HG03565 (cell line): ENCODE data around the gene HDAC6.

Experiments used
- ATAC-seq: cut with Tn5 transposase; IDR thresholded peaks from one replicate; pipeline ENCODE4 v1.9.1; 2021; ENCODE audit warnings: mild to moderate bottlenecking, moderate library complexity; ENCODE audit not compliant: unreplicated experiment

Gene HDAC6

DNA sequence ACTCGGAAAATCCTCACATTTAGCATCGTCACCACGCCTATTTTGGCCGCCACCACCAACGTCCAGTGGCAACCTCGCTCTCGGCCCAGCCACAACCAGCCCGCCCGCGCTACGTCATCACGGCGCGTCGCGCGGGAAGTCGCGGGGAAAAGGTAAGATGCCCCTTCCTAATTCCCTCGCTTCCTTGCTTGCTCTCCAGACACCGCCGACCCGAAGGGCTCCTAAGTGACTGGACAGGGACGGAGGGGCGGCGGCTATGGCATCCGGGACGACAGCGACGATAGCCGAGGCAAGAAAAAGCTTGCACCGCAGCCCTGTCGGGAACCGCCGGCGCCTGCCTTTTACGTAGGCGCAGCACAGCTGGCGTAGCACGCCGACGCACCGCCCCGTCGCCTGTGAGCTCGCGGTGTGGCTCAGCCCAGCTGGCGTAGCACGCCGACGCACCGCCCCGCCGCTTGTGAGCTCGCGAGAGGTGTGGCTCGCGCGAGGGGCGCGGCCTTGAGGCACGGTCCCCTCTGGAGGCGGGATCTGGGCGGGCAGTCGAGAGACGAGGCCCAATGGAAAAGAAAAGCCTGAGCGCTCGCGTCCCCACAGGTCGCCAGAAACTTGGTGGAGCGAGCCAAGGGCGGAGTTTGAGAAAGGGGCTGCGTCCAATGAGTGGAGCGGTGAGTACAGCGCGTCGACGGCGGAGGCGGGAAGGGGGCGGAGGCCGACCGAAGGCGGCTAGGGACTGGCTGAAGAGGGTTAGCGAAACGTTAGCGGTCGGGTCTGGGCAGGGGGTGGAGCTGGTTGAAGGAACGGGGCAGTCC is at the start of gene HDAC6:
Gene HDAC6, plus strand, starts transcription at position 788 of the 809 bp plus-strand sequence. CDS start 626 bp downstream, outside the sequence.
- peak; percentile 81 for ATAC-seq

DNA sequence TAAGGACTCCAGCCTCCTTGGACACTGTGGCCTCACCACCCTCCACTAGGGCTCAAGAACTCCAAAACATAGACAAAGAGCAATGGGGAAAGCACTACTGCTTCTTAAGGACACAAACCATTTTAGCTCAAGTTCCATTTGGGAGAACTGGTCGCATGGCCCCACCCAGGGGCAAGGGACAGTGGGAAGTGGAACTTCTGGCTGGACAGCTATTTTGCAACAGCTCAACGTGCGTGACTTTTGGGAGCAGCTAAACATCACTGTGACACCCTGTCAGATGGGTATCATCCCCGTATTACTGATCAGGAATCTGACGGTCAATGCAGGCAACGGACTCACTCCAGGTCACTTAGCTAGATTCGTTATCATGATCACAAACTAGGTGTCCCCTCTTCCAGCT is 49.4 kb upstream of the HDAC6 start:
- ATAC-seq, result no peak

DNA sequence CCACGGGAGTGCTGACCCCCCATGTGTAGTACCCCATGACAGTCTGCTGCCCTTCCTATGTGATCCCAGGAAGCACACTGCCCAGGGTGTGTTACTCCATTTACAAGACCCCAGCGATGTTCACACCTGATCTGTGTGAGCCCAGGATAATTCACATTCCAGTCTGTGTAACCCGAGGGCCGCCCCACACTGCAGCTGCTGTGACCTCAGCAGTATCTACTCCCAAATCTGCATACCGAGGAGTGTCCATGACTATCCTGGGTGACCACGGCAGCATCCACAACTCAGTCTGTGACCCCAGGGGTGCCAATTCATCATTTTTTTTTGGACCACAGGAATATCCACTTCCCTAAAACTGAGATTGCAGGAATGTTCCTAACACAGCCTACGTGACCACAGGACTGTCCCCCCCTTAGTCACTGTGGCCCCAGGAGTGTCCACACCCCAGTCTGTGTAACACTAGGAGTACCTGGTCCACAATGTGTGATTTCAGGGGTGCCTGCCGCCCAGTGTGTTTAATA is 48.1 kb upstream of the HDAC6 start:
- no peak for ATAC-seq

DNA sequence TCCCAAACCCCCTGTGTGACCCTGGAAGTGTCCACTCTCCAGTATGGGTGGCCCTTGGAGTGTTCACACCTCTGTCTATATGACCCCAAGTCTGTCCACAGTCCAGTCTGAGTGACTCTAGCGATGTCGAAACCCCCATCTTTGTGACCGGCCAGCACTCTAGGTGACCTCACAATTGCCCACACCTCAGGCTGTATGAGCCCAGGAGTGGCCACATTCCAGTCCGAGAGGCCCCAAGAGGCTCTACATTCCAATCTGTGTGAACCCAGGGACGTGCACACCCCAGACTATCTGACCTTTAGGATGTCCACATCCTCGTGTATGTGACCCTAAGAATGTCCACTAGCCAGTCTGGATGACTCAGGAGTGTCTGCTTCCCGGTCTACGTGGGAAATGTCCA is 47.6 kb upstream of the HDAC6 start:
- ATAC-seq, result no peak

DNA sequence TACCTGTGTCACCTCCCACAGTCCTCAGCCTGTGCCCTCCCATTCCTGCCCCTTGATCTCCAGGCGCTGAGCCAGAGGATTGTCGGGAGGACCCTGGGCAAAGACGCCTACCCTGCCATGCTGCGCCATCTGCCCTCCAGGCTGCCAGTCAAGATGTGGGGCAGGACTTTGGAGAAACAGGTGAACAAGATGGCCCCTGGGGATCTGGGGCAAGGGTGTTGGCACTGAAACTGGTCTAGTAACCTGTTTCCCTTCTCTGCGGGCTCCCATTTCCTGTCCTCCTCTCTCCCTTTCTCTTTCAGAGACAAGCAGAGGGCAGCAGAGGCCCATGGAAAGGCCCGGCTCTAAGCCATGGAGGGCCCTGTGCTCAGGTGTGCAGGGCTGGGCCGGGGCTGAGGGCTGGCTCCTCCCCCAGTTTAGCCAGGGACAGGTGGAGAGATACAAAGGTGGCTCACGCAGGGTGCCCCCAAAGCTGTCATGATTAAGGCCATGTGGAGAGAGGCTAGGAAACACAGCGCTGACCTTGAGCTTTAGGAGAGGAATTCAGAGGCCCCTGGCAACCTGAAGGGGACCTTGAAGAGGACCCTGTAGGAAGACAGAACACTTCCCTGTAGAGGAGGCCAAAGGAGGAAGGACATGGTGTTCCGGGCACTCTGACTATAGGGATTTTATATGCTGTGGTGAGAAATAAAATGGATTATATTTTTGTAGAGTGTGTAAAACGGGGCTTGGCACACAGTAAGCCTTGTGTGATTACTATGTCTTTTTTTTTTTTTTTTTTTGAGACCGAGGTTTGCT is 40.0 kb upstream of the HDAC6 start, which contains the start of gene GLOD5:
Gene GLOD5, plus strand, starts transcription at position 74 of the 798 bp plus-strand sequence. Its CDS starts 44 bp downstream, at position 118.
- no peak for ATAC-seq

DNA sequence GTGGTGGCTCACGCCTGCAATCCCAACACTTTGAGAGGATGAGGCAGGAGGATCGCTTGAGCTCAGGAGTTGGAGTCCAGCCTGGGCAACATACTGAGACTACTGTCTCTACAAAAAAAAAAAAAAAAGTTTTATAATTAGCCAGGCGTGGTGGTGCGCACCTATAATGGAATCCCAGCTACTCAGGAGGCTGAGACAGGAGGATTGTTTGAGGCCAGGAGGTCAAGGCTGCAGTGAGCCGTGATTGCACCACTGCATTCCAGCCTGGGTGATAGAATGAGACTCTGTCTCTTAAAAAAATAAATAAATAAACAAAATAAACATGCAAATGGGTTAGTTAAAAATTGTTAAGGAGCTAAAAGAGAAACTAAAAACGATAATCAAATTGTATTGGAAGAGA is 32.6 kb upstream of the HDAC6 start:
- no peak for ATAC-seq

DNA sequence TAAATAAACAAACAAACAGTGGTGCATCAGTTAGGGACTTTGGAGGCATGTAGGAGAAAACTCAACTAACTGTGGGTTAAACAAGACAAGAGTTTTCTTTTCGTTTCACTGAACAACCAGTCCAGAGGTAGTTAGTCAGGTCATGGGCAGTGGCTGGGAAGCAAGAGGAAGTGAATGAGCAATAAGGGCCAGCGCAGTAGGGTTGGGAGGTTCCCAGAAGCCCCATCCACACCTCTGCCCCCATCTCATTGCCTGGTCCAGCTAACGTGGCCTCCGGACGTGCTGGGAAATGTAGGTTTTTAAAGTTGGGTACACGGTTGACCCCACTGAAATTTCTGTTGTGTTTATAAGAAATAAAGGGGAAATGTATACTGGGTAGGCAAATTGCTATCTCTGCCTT is 31.6 kb upstream of the HDAC6 start:
- ATAC-seq, result no peak

DNA sequence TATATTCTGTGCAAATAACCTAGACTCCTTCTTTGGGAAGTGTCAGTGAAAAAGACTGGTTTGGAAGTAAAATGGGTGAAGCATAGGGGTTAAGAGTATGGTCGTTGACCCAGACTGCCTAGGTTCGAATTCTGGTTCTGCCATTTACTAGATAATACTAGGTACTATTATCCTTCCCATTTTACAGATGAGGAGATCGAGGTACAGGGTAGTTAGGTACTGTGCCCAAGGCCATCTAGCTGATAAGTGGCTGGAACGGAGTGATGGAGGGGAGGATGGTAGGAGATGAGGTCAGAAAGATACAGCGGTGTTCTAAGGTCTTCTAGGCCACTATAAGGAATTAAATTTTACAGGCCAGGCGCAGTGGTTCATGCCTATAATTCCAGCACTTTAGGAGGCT is 29.3 kb upstream of the HDAC6 start:
- ATAC-seq, result no peak

DNA sequence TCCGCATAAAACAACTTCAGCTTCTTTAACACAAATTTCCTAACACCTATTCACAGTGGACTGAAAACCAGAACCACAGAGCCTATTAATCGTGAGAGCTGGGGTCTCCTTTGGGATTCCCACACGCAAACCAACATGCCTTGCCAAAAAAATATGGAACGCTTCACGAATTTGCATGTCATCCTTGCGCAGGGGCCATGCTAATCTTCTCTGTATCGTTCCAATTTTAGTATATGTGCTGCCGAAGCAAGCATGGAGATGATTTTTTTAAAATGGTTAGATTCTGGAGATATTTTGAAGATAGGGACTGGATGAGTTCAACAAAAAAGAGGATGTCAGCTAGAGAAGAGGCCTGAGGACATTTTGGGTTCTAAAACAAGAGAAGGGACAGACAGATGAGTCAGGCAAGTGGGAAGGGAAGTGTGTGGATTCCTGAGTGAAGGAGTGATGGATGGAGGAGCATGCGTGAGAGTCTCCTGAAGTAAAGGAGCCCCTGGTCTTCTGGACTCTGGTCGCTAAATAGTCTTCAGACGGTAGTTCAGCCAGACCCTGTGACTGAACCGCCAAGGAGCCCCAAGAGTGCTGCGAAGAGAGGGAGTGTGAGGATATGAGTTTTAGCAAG is 24.9 kb upstream of the HDAC6 start:
- ATAC-seq, result no peak

DNA sequence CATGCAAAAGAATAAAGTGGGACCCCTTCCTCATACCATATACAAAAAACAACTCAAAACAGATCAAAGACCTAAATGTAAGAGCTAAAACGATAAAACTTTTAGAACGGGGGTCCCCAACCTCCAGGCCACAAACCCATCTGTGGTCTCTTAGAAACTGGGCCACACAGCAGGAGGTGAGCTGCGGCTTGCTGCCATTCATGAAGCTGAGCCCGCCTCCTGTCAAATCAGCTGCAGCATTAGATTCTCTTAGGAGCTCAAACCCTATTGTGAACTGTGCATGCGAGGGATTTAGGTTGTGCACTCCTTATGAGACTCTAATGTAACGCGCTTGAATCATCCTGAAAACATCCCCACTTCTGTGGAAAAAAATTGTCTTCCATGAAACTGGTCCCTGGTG is 22.5 kb upstream of the HDAC6 start:
- no peak for ATAC-seq

DNA sequence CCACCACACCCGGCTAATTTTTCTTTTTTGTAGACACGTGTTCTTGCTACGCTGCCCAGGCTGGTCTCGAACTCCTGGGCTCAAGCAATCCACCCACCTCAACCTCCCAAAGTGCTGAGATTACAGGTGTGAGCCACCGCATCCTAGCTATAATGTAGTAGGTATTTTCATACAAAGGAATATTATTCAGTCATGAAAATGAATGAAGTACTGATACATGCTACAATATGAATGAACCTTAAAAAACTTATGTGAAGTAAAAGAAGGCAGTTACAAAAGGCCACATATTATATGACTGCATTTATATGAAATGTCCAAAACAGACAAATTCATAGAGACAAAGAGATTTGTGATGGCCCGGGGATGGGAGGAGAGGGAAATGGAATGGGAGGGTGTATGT is 20.2 kb upstream of the HDAC6 start:
- no peak for ATAC-seq

DNA sequence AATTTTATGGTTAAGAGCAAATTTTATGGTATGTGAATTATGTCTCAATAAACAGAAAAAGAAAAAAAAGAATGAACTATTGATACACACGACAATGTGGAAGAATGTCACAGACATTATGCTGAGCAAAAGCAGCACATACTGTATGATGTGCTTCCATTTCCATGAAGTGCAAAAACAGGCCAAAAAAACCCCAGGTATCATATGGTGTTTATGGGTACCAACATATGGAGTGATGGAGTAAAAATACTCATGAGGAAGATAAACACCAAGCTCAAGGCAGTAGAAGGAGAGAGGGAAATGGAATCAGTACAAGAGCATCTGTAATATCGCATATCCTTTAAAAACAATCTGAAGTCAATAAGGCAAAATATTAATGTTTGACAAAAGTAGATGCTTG is 19.7 kb upstream of the HDAC6 start:
- no peak for ATAC-seq

DNA sequence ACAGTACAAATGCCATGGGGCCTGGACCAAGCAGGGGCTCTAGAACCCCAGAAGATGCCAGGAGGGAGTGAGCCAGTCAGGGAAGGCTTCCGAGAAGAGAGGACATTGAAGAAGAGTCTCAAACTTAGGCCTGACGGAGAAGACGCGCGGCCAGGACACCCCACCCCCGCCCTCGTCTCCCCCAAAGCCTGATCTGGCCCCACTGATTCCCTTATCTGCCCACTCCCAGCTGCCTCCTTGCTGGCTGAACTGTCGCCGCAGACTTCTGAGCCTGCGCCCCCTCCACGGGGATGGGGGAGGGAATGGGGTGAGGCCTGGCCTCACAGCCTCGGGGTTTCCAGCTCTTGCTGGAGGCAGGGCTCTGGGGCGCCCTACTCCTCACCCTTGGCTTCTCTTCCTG is 19.1 kb upstream of the HDAC6 start:
- ATAC-seq, result no peak

DNA sequence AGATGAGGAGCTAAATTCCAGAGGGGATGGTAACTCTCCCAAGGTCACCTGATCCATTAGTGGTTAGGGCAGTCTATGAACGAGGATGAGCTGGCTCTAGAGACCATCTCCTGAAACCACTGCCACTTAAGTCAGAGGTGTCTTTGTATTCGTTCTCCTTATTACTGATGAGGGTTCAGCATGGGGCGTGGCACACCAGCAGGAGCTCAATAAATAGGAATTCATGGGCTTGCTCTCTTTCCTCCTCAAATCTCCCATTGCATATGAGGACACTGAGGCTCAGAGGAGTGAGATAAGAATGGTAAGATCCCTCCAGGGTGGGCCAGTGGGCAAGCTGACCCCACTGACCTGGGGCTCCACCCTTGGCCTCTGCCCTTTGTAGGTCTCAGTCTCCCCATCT is 17.1 kb upstream of the HDAC6 start:
- ATAC-seq, result no peak

DNA sequence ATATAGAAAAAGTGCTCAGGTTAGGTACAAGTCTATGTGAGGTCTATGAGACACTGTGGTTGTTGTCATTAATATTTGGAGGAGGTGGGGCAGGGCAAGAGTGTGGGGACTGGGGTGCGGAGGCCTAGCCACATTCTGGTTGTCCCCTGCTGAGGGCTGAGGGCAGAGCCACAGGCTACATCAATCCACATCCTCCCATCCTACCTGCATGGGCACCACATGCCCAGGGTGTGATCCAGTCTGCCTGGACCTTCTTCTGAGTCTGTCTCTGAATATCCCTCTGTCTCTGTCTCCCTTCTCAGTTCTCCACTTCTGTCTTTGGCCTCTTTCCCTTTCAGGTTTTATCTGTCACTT is 16.7 kb upstream of the HDAC6 start:
- no peak for ATAC-seq

DNA sequence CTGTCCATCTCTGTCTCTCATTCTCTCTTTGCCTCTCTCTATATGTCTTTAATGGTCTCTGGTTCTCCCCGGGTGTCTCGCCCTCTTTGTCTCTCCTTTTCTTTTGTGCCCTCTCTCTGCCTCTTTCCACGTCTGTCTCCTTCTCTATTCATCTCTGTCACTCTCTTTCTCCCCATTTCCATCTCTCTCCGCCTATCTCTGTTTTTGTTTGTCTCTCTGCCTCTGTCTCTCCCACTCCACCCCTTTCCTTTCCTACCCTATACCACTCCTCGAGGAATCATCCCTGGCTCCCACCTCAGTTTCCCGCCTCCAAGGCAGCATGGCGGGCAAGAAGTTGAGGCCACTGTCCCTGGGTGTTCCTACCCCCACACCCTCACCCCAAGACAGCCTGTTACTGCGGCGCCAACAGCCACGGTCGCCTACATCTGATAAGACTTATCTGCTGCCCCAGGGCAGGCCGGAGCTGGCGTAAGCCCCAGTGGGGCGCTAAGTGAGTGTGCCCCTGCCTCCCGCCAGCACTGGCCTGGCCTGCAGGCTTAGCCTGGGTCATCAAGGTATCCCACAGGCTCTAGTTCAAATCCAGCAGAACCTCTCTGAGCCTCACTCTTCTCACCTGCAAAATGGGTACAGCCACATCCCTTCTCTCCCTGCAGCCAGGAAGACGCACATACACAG is 16.2 kb upstream of the HDAC6 start:
- no peak for ATAC-seq

DNA sequence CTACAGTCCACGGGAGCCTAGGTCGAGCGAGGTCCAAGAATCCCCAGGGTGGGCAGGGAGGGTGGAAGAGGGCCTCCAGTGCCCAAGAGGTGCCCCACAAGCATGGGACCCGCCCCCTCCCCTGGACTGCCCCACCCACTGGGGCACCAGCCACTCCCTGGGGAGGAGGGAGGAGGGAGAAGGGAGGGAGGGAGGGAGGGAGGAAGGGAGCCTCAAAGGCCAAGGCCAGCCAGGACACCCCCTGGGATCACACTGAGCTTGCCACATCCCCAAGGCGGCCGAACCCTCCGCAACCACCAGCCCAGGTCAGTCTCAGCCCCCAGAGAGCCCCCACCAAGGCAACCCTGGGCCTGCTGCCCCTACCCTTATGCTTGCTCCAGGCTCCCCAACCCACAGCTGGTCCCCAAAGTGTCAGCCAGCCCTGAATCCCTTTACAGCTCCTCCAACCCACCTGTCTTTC is 15.5 kb upstream of the HDAC6 start, which contains the start of gene GATA1:
Gene GATA1, plus strand, starts transcription at position 250 of the 460 bp plus-strand sequence. CDS start 4,520 bp downstream, outside the sequence.
- ATAC-seq, result no peak

DNA sequence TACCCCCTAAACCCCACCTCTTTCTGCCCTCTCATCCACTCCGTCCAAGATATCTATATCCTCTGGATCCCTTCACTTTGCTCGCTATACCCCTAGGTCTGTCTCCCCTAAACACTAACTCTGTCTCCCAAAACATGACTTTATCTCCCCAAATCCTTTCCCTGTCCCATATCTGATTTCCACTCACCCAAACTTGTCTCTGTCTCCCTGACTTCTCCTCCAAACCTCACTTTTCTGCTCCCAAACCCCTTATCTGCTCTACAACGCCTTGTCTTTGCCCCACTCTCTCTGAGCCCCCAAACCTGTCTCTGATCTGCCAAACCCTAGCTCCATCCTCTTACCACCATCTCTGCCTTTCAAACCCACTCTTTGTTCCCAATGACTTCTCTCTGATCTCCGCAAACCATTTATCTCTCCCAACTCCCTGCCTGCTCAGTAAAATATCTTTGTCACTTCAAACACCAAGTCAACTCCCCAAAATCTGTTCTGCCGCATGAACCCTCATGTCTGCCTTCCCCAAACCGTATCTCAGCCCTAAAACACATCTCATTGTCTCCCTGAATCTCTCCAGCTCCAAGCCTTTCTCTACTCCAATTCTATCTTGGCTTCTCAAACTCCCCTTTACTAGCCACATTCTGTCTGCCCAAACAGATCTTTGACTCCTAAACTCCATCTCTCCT is 14.9 kb upstream of the HDAC6 start:
- no peak for ATAC-seq

DNA sequence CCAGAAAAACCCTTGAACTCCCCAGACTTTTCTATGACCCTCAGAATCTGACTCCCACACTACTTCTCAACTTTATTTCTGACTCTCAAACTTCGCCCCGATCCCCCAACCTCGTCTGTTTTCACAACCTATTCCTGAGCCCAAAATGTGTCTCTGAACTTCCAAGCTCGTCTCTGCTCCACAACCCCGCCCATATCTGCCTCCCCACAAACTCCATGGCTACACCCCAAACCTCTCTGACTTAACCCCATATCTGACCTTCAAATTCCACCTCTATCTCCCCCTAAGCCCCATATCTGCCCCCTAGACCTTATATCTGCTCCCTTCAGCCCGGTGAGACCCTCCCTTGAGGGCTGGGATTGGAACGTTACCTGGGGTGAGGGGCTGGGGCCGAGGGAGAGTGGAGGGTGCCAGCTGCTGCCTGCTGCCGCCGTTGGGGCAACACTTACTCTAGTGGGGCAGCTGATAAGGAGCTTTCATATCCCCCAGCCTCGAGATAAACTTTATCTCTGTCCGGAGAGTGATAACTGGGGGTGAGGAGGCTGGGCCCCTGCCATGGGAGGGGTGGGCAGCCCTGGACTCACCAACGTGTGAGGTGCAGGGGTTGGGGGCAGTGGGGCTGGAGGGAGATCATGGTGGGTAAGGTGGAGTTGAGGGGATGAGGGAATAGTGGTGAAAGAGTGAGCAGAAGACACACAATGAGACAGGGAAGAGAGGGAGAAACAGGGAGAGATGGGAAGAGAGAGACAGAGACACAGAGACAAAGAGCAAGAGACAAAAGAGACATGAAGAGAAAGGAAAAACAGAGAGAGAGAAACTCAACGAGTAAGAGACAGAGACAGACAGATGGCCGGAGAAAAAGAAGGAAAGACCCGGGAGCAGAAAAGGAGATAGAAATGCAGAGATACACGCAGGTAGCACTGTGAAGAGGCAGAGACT is 14.1 kb upstream of the HDAC6 start:
- no peak for ATAC-seq
